ENCODE data around the gene FOXJ1.
A peak's percentile ranks its signal among the peaks of the same experiment; 100 is the strongest.

Gene FOXJ1

GRCh38 chr17:76122431-76123190 is 18.4 kb downstream of the FOXJ1 start:
- Histone ChIP-seq H3K4me3 (ENCODE audit: low read length) (no peak overlapping the region), H3K36me3 (ENCODE audit: control insufficient read depth, insufficient read depth, low read length) (no peaks in the 10 kb centered on the region), H3K27ac (ENCODE audit: low read depth, low read length) (no peak overlapping the region), H3K27me3 (ENCODE audit: control insufficient read depth, insufficient read depth, low read length) (no peaks in the 10 kb centered on the region), H3K9ac (ENCODE audit: low read length) (no peak overlapping the region), H3K4me1 (ENCODE audit: control insufficient read depth, insufficient read depth, low read length) (no peaks in the 10 kb centered on the region)

DNA sequence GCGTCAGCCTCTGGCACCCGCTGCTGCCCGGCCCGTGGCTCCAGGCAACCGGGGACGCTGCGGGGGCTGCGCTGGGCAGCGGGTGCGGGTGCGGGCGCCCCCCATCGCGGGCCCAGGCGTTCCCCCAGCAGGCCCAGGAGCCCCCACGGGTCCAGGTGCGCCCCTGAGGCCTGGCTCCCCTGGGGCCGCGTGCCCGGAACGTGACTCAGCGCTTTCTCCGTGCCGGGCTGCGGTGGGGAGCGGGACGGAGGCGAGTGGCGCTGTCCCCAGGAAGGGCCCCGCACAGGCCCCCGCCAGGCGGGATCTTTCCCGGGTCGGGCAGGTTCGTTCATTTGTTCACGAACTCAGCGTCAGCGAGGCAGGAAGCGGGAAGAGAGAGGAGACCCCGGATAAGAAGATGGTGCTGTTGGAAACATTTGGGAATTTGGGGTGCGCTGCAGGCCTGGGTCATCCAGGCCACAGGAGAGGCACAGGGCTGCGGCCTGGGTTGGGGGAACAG is 19.1 kb downstream of the FOXJ1 start:
- H3K27ac ChIP-seq (ENCODE audit: low read depth, low read length), result no peak overlapping the region
- peak overlapping the region; percentile 68 for H3K9ac ChIP-seq (ENCODE audit: low read length)
- H3K27me3 ChIP-seq (ENCODE audit: control insufficient read depth, insufficient read depth, low read length), result no peaks in the 10 kb centered on the region
- H3K4me1 ChIP-seq (ENCODE audit: control insufficient read depth, insufficient read depth, low read length), result no peaks in the 10 kb centered on the region
- H3K4me3 ChIP-seq (ENCODE audit: low read length), result peak overlapping the region; percentile 61
- H3K36me3 ChIP-seq (ENCODE audit: control insufficient read depth, insufficient read depth, low read length), result no peaks in the 10 kb centered on the region

GRCh38 chr17:76120658-76121008 is 20.4 kb downstream of the FOXJ1 start:
- H3K4me1 ChIP-seq (ENCODE audit: control insufficient read depth, insufficient read depth, low read length), result no peaks in the 10 kb centered on the region
- H3K36me3 ChIP-seq (ENCODE audit: control insufficient read depth, insufficient read depth, low read length), result no peaks in the 10 kb centered on the region
- no peak overlapping the region for H3K4me3 ChIP-seq (ENCODE audit: low read length)
- no peak overlapping the region for H3K9ac ChIP-seq (ENCODE audit: low read length)
- H3K27me3 ChIP-seq (ENCODE audit: control insufficient read depth, insufficient read depth, low read length), result no peaks in the 10 kb centered on the region
- H3K27ac ChIP-seq (ENCODE audit: low read depth, low read length), result no peak overlapping the region

- H3K9ac ChIP-seq (ENCODE audit: low read length), result no peak overlapping the region
- H3K4me3 ChIP-seq (ENCODE audit: low read length), result no peak overlapping the region
- H3K4me1 ChIP-seq (ENCODE audit: control insufficient read depth, insufficient read depth, low read length), result no peaks in the 10 kb centered on the region
- no peaks in the 10 kb centered on the region for H3K36me3 ChIP-seq (ENCODE audit: control insufficient read depth, insufficient read depth, low read length)
- H3K27me3 ChIP-seq (ENCODE audit: control insufficient read depth, insufficient read depth, low read length), result no peaks in the 10 kb centered on the region
- H3K27ac ChIP-seq (ENCODE audit: low read depth, low read length), result no peak overlapping the region
Observed at GRCh38 chr17:76119409-76120371, 21.4 kb downstream of the FOXJ1 start.

- Histone ChIP-seq H3K9ac (ENCODE audit: low read length) (no peak overlapping the region), H3K4me1 (ENCODE audit: control insufficient read depth, insufficient read depth, low read length) (no peaks in the 10 kb centered on the region), H3K4me3 (ENCODE audit: low read length) (no peak overlapping the region), H3K27me3 (ENCODE audit: control insufficient read depth, insufficient read depth, low read length) (no peaks in the 10 kb centered on the region), H3K27ac (ENCODE audit: low read depth, low read length) (no peak overlapping the region), H3K36me3 (ENCODE audit: control insufficient read depth, insufficient read depth, low read length) (no peaks in the 10 kb centered on the region)
Observed at GRCh38 chr17:76115138-76115754, 25.8 kb downstream of the FOXJ1 start.

DNA sequence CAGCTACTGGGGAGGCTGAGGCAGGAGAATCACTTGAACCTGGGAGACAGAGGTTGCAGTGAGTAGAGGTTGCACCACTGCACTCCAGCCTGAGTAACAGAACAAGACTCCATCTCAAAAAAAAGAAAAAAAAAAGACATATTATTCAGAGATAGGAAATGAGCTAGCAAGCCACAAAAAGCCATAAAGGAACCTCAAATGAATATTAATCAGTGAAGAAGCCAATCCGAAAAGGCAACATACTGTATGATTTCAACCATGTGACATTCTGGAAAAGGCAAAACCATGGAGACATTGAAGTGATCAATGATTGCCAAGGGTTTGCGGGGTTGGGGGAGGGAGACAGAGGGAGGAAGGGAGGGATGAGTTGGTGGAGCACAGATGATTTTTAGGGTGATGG is 29.1 kb downstream of the FOXJ1 start:
- H3K27me3 ChIP-seq (ENCODE audit: control insufficient read depth, insufficient read depth, low read length), result no peaks in the 10 kb centered on the region
- no peak overlapping the region for H3K27ac ChIP-seq (ENCODE audit: low read depth, low read length)
- no peaks in the 10 kb centered on the region for H3K4me1 ChIP-seq (ENCODE audit: control insufficient read depth, insufficient read depth, low read length)
- no peak overlapping the region for H3K4me3 ChIP-seq (ENCODE audit: low read length)
- no peaks in the 10 kb centered on the region for H3K36me3 ChIP-seq (ENCODE audit: control insufficient read depth, insufficient read depth, low read length)
- no peak overlapping the region for H3K9ac ChIP-seq (ENCODE audit: low read length)

- no peak overlapping the region for H3K4me3 ChIP-seq (ENCODE audit: low read length)
- H3K36me3 ChIP-seq (ENCODE audit: control insufficient read depth, insufficient read depth, low read length), result no peaks in the 10 kb centered on the region
- H3K9ac ChIP-seq (ENCODE audit: low read length), result no peak overlapping the region
- peaks cover 5% of the 10 kb centered on the region for H3K4me1 ChIP-seq (ENCODE audit: control insufficient read depth, insufficient read depth, low read length)
- no peaks in the 10 kb centered on the region for H3K27me3 ChIP-seq (ENCODE audit: control insufficient read depth, insufficient read depth, low read length)
- no peak overlapping the region for H3K27ac ChIP-seq (ENCODE audit: low read depth, low read length)
Observed at GRCh38 chr17:76107509-76107908, 33.5 kb downstream of the FOXJ1 start.

DNA sequence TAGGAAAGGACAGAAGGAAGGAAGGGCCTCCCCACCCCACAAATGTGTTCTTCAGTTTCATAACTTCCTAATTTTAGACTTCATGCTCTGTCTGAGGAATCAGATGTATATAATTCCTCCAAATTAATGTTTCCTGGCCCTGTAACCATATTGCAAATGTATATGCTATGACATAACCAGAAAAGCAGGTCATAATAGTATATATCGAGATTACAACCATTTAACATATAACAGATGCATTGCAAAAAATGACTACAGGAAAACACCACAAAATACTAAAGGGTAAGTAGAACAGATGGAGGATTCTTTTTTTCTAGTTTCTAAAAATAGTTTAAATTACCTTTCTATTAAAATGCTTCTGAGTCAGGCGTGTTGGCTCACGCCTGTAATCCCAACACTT is 34.3 kb downstream of the FOXJ1 start:
- Histone ChIP-seq H3K27ac (ENCODE audit: low read depth, low read length) (no peak overlapping the region), H3K27me3 (ENCODE audit: control insufficient read depth, insufficient read depth, low read length) (no peaks in the 10 kb centered on the region), H3K4me3 (ENCODE audit: low read length) (no peak overlapping the region), H3K9ac (ENCODE audit: low read length) (no peak overlapping the region), H3K36me3 (ENCODE audit: control insufficient read depth, insufficient read depth, low read length) (peaks cover under 1% of the 10 kb centered on the region), H3K4me1 (ENCODE audit: control insufficient read depth, insufficient read depth, low read length) (peaks cover 5% of the 10 kb centered on the region)

- Histone ChIP-seq H3K9ac (ENCODE audit: low read length) (no peak overlapping the region), H3K4me3 (ENCODE audit: low read length) (no peak overlapping the region), H3K36me3 (ENCODE audit: control insufficient read depth, insufficient read depth, low read length) (peaks cover 8% of the 10 kb centered on the region), H3K27ac (ENCODE audit: low read depth, low read length) (no peak overlapping the region), H3K4me1 (ENCODE audit: control insufficient read depth, insufficient read depth, low read length) (peaks cover 5% of the 10 kb centered on the region), H3K27me3 (ENCODE audit: control insufficient read depth, insufficient read depth, low read length) (no peaks in the 10 kb centered on the region)
Observed at GRCh38 chr17:76104896-76105231, 36.2 kb downstream of the FOXJ1 start.

DNA sequence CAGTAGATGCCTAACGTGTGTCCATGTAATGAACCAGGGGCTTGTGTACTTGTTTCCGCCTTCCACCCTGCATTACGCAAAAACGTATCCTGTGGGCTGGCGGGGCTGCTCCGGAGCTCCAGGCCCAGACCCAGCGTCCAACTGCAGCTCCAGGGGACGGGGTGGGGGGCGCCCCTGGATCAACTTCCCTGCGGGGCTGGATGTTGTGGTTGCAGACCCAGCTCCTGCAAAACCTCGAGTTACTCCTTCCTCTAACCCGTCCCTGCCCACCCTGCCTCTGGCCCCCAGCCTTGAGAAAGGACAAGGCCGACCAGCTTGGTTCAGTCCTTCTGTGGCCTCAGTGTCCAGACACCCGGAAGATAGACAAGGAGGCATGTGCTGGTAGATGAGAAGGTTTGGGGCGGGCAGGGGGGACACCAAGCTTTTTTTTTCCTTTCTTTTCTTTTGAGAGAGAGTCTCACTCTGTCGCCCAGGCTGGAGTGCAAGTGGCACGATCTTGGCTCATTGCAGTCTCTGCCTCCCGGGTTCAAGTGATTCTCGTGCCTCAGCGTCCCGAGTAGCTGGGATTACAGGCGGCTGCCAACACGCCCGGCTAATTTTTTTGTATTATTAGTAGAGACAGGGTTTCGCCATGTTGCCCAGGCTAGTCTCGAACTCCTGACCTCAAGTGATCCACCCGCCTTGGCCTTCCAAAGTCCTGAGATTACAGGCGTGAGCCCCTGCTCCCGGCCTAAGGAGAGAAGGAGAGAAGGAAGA is 36.7 kb downstream of the FOXJ1 start:
- Histone ChIP-seq H3K9ac (ENCODE audit: low read length) (no peak overlapping the region), H3K4me3 (ENCODE audit: low read length) (peak overlapping the region; percentile 83), H3K4me1 (ENCODE audit: control insufficient read depth, insufficient read depth, low read length) (peaks cover 5% of the 10 kb centered on the region), H3K27me3 (ENCODE audit: control insufficient read depth, insufficient read depth, low read length) (no peaks in the 10 kb centered on the region), H3K27ac (ENCODE audit: low read depth, low read length) (peak overlapping the region; percentile 75), H3K36me3 (ENCODE audit: control insufficient read depth, insufficient read depth, low read length) (peaks cover 8% of the 10 kb centered on the region)

DNA sequence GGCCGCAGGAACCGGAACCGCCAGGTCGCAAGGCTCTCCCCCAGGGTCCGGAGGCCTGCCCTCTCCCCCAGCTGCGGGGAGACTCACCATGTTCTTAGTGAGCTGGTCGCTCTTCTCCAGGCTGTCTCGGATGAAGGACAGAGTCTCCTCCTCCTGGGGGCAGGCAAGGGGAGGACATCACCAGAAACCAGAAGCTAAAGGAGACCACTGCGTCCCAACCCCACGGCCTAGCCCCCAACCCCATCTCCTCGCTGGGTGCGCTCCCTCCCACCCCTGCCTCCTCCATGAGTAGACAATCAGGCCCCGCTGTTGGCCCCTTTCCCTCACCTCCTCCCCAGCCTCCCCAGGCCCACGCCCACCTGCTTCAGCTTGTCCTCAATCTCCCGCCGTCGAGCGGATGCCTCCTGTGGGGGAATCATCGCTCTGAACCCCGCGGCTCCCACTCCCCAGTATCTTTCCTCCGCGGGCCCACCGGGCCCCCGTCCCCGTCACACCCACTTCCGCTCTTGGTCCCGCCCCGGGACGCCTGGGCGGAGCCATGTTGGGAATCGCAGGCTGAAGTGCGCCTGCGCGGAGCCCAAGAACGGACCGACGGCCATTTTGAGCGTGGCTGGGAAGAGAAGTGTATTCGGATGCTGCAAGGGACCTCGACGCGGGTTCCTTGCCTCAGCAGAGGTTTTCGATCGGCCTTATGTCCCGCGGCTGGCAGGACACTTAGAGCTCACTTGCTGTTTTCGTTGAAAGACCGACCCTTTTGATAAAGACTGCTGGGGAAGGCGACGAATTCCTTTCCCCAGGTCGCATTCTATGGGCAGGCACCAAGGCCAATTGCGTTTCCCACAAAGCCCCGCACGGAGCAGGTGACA is 37.5 kb downstream of the FOXJ1 start, which contains the start of gene EXOC7:
Gene EXOC7, minus strand, starts transcription at position 514 of the 866 bp plus-strand sequence. Its CDS starts 95 bp downstream, at position 419.
- Histone ChIP-seq H3K27me3 (ENCODE audit: control insufficient read depth, insufficient read depth, low read length) (no peaks in the 10 kb centered on the region), H3K4me3 (ENCODE audit: low read length) (peak within 1 kb of the TSS; percentile 83), H3K4me1 (ENCODE audit: control insufficient read depth, insufficient read depth, low read length) (peaks cover 5% of the 10 kb centered on the region), H3K27ac (ENCODE audit: low read depth, low read length) (peak within 1 kb of the TSS; percentile 75), H3K36me3 (ENCODE audit: control insufficient read depth, insufficient read depth, low read length) (peaks cover 8% of the 10 kb centered on the region), H3K9ac (ENCODE audit: low read length) (peak within 1 kb of the TSS; percentile 52)

Measured in rectal smooth muscle tissue (tissue), 1 donor.